Vagina (tissue), 2 donors: ENCODE measurements around the gene ZNF726.

ENCODE experiments used
- POLR2A ChIP-seq, 2 donors: fragments of 450-650 bp; IDR thresholded peaks; one replicate each; pipeline ENCODE4 v1.6.1; 2017; ENCODE audit warnings: antibody characterized with exemption in 2 of 2, mild to moderate bottlenecking in 2 of 2, moderate library complexity in 2 of 2
- POLR2AphosphoS5 ChIP-seq, 2 donors: sonication (generic); formaldehyde crosslinking; IDR thresholded peaks; one replicate each; pipeline ENCODE4 v1.9.0; 2017; ENCODE audit warnings: antibody characterized with exemption in 2 of 2, mild to moderate bottlenecking in 2 of 2, low read depth in 1 of 2; ENCODE audit not compliant: insufficient read depth in 1 of 2
- TF ChIP-seq, protein P1 (sequence below), 3 experiments: fragments of 450-650 bp in 2 of 3; fragments of 200-600 bp in 1 of 3; sonication (generic) in 1 of 3; IDR thresholded peaks; one replicate each; pipeline ENCODE4 v1.5.1; 2017 to 2019; ENCODE audit warnings: antibody characterized with exemption in 3 of 3, mild to moderate bottlenecking in 2 of 3, moderate library complexity in 2 of 3

DNA sequence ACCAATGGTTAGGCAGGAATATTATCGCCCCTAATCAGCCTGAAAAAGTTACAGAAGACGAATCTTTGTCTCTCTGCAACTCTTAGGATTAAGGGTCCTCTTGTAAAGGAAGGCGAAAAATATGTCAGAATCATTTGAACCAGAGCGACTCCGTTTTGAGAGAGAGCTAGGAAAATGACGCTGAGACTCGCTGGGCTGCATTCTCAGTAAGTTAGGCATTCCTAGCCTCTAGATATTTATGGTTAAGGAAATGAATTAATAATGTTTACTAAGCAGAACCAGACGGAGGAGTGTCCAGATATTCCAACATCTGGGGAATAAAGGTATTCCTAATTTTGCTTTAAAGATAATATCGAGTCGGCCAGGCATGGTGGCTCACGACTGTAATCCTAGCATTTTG lies 755 bp upstream of the ZNF726 start:
- TF ChIP-seq, protein P1, sequence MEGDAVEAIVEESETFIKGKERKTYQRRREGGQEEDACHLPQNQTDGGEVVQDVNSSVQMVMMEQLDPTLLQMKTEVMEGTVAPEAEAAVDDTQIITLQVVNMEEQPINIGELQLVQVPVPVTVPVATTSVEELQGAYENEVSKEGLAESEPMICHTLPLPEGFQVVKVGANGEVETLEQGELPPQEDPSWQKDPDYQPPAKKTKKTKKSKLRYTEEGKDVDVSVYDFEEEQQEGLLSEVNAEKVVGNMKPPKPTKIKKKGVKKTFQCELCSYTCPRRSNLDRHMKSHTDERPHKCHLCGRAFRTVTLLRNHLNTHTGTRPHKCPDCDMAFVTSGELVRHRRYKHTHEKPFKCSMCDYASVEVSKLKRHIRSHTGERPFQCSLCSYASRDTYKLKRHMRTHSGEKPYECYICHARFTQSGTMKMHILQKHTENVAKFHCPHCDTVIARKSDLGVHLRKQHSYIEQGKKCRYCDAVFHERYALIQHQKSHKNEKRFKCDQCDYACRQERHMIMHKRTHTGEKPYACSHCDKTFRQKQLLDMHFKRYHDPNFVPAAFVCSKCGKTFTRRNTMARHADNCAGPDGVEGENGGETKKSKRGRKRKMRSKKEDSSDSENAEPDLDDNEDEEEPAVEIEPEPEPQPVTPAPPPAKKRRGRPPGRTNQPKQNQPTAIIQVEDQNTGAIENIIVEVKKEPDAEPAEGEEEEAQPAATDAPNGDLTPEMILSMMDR (IDR thresholded peaks at IDR 0.05): no peak
- no peak for TF ChIP-seq POLR2A (IDR thresholded peaks at IDR 0.05)
- no peak for TF ChIP-seq POLR2AphosphoS5 (IDR thresholded peaks at IDR 0.05; ENCODE audit: insufficient read depth in 1 of 2, low read depth in 1 of 2)
